Measurements from ENCODE around the gene DNAJA2.
A peak's percentile ranks its signal among the peaks of the same experiment; 100 is the strongest.

The DNAJA2 gene

GRCh38 chr16:46973207-46973995, at the start of gene DNAJA2:
DNAJA2 (minus strand) TSS chr16:46973674; CDS start chr16:46973572, 102 bp downstream.
- peak within 1 kb of the TSS; percentile 97 for H3K4me3 ChIP-seq (ENCODE audit: low read depth, low read length)
- DNase-seq (ENCODE audit: low read depth) = no peak
- no peak for TF ChIP-seq CTCF (IDR thresholded peaks at IDR 0.05; ENCODE audit: low read depth, low read length, missing control alignments)

GRCh38 chr16:47019568-47019967, 46.1 kb upstream of the DNAJA2 start:
- H3K4me3 ChIP-seq (ENCODE audit: low read depth, low read length) = no peak overlapping the region
- no peak for TF ChIP-seq CTCF (IDR thresholded peaks at IDR 0.05; ENCODE audit: low read depth, low read length, missing control alignments)
- no peak for DNase-seq (ENCODE audit: low read depth)

- peak; percentile 92 for DNase-seq (ENCODE audit: low read depth)
- no peak overlapping the region for H3K4me3 ChIP-seq (ENCODE audit: low read depth, low read length)
- TF ChIP-seq CTCF (IDR thresholded peaks at IDR 0.05; ENCODE audit: low read depth, low read length, missing control alignments) = peak; percentile 83
These were observed 44.9 kb upstream of the DNAJA2 start for GRCh38 chr16:47018223-47018891.

GRCh38 chr16:47017636-47018035, 44.2 kb upstream of the DNAJA2 start:
- TF ChIP-seq CTCF (IDR thresholded peaks at IDR 0.05; ENCODE audit: low read depth, low read length, missing control alignments) = no peak
- no peak overlapping the region for H3K4me3 ChIP-seq (ENCODE audit: low read depth, low read length)
- no peak for DNase-seq (ENCODE audit: low read depth)

GRCh38 chr16:47016700-47017133, 43.2 kb upstream of the DNAJA2 start:
- no peak overlapping the region for H3K4me3 ChIP-seq (ENCODE audit: low read depth, low read length)
- DNase-seq (ENCODE audit: low read depth) = no peak

GRCh38 chr16:47013910-47014309, 40.4 kb upstream of the DNAJA2 start:
- DNase-seq (ENCODE audit: low read depth) = no peak
- TF ChIP-seq CTCF (IDR thresholded peaks at IDR 0.05; ENCODE audit: low read depth, low read length, missing control alignments) = no peak
- no peak overlapping the region for H3K4me3 ChIP-seq (ENCODE audit: low read depth, low read length)

More at GRCh38 chr16:47016700-47017133, 43.2 kb upstream of the DNAJA2 start:
- TF ChIP-seq CTCF (IDR thresholded peaks at IDR 0.05; ENCODE audit: low read depth, low read length, missing control alignments) = no peak
